Stimulated activated CD8-positive, alpha-beta memory T cell treated with anti-CD3 and anti-CD28 coated beads, Interleukin-7, amount 100 ng/mL, for 4 hours (primary cell): ENCODE results near the gene FBXW7.

Experiments
- DNase-seq, 2 donors: peaks; one replicate each; pipeline ENCODE4 v3.0.0-alpha.2; 2020; ENCODE audit warnings: low read depth in 2 of 2

FBXW7 gene

DNA sequence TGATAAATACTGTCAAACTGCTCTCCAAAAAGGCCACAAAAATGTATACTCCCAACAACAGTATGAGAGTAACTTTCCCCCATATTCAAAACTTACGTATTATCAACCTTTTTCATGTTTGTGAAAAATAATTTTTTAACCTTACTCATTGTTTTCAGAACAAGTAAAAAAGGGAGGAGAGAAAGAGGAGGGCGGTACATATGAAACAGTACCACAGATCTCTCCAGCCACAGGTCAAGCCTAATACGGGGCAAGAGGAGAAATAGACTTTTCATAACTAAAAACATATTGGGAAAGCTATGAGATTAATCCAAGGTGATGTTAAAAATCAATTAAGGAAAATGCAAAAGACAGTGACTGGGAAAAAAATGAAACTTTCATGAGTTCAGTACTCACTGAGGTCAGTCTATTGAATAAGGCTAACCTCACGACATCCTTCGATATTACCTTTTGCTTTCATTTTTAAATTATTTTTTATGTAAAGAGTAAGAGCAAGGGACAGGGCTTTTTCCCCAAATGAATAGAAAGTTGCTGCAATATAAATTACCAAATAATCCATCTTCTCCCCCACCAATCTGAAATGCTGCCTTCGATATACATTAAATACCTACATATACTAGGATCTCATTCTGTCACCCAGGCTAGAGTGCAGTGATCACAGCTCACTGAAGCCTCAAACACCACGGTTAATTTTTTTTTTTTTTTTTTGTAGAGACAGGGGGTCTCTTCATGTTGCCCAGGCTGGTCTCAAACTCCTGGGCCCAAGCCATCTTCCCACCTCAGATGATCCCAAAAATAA is 25.3 kb downstream of the FBXW7 start:
- no peak for DNase-seq

DNA sequence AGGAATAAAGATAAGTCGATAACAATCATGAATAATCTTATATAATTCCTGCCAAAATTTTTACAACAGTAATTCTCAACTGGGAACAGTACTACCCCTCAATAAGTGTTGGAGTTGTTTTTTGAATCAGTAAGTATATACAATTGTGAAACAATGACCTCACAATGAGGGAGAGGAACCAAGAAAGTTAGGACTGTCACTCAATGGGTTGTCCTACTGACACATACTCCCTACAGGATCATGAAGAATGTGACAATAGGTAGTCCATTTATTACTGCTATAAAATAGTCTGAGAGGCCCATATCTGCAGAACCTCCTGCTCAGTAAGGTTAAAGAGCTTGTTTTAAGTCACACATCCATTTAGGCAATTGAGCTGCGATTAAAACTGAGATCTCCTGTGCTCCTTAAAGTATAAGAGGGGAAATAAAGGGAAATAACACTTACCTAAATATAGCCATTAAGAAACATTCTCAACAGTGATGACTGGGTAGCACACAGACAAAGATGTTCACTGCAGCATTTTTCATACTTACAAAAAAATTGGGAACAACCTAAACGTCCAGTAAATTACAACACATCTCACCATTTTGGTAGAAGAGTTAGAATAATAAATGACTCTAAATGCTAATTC is 26.2 kb downstream of the FBXW7 start:
- no peak for DNase-seq

DNA sequence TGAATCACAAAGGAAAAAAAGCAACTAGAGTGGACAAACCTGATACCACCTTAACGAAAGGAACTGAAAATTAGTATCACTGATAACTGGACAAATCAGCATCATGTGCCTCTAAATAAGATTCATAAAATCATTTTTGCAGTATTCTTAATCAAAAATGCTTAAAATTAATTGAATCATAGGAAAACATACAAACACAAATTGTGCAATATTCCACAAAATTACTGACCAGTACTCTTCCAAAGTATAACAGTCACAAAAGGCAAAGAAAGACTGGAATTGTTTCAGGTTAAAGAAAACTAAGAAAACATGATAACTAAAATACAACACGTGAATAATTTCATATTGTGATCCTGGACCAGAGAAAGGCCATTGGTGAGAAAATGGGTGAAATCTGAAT is 27.1 kb downstream of the FBXW7 start:
- DNase-seq = no peak

DNA sequence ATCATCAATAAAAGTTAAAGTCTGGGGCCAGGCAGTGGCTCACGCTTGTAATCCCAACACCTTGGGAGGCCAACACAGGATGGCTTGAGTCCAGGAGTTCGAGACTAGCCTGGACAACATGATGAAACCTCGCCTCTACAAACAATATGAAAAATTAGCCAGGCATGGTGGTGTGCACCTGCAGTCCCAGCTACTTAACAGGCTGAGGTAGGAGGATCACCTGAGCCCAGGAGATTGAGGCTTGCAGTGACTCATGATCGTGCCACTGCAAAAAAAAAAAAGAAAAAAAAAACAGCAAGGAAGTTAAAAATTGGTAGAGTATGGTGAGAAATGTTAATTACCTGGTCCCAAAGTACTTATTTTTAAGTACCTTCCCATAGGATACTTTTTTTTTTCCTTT is 27.5 kb downstream of the FBXW7 start:
- no peak for DNase-seq

DNA sequence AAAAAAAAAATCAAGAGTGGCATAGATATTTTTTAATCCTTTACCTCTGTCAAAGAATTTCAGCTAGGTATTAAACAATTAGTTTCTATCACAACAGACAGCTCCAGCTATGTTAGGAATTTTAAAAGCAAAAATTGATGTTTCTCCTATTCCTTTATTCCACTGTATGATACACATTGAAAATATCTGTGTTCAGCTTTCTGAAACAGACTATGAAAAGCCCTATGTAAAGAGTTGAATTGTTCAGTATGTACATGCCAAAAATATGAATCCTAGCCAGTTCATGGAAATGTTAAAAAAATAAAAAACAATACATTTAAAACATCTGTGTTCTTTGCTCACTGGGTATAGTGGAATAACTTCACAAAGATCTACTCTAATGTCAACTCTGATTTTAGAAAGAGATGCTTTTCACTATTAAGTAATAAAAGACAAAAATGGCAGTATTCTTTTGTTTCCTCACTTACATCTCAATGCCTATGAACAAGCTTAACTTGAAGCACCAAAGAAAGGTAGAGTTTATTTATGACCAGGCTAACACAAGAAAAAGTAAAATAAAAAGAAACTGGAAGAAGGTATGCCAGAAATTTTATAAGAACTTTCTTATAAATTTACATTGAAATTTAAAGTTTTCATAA is 32.1 kb downstream of the FBXW7 start:
- DNase-seq = no peak

DNA sequence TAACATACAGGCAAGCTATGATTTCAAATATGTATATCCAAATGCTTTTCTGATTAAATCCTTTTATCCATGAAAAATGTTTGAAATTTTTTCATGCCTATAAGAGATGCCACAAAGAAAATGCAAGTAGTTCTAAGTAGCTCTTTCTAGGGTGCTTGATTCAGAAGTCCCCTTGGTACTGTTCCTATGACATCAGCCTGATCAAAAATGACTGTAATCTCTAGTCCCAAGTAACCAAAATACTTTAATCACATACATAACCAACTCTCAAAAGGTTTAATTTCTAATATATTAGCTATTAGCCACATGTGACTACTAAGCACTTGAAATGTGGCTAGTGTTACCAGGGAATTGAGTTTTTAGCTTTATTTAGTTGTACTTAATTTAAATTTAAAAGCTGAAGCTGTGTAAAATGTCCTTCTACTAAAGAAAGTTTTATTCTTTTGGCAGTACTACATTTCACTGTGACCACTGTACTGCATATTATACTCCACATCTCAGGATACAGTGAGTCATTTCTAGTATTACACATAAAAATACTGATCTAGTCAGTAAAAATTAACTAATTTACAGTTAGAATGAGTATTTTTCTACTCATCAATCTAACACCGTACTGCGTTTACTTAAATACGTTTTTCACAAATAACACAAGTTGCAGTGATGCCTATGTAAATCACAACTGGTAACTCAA is 33.9 kb downstream of the FBXW7 start:
- DNase-seq = no peak

DNA sequence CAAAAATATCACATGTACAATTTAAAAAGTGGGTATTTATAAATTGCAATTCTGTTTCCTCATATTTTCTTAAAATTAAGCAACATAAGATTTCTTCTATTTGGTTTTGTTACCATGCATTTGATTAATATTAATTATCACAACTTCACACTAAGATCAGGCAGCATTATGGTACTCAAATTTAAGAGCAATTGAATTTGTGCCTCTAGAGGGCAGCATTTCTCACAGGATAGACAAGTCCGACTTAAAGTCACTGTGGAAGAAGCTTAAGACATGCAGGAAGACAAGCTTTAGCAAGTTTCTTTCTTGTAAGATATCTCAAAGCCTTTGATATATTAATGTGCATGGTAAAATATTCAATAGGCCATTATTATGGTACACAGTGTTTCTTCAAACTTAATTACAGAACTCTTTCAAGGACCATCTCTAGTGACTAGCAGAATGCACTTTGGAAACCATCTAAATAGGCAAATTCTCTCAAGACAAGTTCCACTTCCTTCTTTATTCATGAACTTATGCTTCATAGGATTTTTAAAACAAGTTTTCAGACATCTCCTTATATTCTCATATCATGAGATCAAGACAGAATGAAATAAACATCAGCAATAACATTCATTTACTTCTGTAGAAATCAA is 35.0 kb downstream of the FBXW7 start:
- DNase-seq = peak in 1 of 2 donors; percentile 17

DNA sequence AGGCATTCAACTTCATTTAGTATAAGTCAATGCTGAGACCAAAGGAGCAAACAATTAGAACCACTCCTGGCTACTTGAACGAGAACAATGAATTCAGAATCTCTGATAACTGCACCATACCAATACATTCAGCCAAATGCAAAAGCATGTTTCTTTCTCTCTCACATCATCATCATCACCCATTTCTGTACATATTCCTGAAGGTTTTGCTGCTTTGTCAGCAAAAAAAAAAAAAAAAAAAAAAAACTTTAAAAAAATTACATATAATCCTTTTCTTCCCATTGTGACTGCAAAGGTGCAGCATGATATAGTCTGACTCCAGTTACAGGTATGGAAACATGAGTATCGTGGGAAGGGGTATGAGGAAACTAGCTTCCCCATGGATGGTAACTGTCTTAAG is 35.6 kb downstream of the FBXW7 start:
- no peak for DNase-seq

DNA sequence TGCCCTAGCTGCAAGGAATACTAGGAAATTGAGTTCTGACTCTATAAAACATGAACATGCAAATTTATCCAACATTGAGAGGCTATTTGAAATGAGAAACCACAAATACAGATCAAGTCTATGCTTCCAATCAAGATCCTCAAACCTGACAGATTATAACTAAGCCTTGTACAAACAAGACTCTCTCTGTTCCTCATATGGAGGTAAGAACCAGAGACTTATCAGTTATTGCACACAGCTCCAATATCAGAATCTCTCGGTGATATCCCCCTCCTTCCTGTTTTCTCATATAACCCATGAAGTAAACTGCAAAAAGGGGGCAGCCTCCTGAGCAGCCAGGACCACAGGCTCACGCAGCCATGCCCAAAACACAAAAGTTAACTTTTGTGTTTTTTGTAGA is 36.5 kb downstream of the FBXW7 start:
- DNase-seq = no peak

DNA sequence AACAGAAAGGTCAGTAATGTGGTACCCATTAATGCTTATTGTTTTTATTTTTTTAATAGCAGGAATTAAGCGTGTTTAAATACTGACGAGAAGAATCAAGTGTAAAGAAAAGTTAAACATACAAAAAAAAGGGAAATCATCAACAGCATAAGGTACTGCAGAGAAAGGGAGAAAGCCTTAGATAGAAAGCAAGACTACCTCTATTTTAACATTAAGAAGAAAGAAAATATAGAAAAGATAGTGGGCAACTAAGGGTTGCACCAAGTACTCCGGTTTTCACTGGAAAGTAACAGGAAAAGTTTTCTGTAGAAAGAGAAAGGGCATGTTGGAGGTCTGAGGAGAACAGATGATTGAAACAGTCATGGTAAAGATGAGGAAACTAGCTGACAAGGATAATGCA is 41.9 kb downstream of the FBXW7 start:
- no peak for DNase-seq

DNA sequence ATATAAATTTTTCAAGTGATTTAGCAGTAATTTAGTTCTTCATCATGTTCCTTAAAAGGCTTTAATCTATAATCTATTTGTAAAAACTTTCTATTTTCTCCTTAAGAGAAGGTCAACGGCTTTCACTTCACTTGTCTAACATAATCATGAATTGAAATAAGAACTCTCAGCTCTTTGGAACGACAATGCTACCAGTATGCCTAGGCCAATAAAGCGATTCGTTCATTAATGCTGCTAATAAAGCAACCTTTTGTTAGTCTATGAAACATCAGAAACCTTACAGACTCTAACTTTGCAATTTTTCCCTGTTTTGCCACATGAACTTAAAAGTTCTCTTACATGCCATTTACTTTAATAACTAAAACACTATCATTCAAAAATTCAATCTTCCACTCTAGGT is 47.6 kb downstream of the FBXW7 start:
- no peak for DNase-seq

DNA sequence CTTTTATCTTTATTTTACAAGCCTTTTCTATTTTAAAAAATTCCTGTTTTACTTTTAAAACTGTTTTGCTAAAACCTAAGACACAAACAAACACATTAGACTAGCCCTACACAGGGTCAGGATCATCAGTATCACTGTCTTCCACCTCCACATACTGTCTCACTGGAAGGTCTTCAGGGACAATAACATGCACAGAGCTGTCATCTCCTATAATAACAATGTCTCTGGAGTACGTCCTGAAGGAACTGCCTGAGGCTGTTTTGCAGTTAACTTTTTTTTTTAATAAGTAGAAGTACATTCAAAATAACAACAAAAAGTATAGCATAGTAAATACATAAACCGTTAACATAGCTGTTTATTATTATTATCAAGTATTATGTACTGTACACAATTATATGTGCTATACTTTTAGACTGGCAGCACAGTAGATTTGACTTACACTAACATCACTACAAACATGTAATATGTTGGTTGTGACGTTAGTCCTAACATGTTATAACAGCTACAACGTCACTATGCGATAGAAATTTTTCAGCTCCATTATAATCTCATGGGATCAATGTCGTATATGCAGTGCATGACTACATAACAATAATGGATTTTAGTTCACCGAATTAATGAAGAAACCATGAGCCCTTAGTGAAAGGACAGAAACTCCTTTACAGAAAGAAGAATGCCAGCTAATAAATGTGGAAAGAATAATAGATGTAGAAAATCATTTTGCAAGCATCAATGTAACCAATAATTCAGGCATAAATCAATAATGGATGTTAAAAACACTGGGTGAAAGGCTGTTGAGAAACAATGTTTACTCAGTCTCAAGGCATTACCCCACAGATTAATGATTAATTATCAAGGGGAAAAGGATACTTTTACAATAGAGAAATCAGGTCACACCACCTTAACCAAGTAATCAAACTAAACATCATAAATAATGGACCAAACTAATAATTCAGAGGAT is 49.2 kb downstream of the FBXW7 start:
- DNase-seq = no peak

DNA sequence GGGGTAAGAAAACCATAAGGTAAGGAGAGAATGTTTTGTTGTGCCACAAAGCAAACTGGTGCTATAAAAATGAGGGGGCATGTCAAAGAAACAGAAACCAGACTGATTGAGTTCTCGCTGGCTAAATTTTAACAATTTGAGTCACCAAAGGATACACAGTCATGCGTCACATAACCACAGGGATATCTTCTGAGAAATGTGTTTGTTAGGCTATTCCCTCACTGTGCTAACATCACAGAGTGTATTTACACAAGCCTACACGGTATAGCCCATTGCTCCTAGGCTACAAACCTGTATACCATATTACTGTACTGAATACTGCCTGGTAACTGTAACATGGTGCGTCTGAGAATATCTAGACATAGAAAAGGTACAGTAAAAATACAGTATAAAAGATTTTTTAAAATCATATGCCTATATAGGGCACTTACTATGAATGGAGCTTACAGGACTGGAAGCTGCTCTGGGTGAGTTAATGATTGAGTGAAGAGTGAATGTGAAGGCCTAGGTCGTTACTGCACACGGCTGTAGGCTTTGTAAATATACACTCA is 50.1 kb downstream of the FBXW7 start:
- peak in 1 of 2 donors; percentile 7 for DNase-seq

DNA sequence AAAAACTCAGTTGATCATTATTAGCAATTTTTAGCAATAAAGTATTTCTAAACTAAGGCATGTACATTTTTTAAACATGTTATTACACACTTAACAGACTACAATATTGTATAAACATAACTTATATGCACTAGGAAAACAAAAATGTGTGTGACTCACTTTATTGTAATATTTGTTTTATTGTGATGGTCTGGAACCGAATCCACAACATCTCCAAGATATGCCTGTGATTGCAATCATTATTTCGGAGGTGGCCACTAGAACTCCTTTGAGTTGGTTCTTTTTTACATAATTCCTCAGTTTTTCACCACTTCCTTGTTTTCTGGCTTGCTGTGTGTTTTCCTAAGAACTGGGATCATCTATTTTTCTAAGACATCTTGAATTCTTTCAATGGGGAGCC is 53.7 kb downstream of the FBXW7 start:
- DNase-seq = no peak

DNA sequence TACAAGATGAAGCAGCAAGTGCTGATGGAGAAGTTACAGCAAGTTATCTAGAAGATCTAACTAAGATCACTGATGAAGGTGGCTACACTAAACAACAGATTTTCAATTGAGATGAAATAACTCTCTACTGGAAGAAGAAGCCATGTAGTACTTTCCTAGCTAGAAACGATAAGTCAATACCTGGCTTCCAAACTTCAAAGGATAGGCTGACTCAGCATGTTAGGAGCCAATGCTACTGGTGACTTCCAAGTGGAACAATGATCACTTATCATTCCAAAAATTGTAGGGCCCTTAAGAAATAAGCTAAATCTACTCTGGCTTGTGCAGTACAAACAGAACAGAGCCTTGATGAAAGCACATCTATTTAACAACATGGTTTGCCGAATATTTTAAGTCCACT is 55.0 kb downstream of the FBXW7 start:
- no peak for DNase-seq

DNA sequence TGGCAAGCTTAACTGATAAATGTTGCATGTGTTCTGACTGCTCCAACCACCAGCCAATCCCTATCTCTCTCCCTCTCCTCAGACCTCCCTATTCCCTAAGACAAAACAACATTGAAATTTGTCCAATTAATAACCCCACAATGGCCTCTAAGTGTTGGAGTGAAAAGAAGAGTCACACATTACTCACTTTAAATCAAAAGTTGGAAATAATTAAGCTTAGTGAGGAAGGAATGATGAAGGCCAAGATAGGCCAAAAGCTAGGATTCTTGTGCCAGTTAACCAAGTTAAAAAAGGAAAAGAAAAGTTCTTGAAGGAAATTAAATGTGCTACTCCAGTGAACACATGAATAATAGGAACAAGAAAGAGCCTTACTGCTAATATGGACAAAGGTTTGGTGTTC is 55.6 kb downstream of the FBXW7 start:
- DNase-seq = no peak

DNA sequence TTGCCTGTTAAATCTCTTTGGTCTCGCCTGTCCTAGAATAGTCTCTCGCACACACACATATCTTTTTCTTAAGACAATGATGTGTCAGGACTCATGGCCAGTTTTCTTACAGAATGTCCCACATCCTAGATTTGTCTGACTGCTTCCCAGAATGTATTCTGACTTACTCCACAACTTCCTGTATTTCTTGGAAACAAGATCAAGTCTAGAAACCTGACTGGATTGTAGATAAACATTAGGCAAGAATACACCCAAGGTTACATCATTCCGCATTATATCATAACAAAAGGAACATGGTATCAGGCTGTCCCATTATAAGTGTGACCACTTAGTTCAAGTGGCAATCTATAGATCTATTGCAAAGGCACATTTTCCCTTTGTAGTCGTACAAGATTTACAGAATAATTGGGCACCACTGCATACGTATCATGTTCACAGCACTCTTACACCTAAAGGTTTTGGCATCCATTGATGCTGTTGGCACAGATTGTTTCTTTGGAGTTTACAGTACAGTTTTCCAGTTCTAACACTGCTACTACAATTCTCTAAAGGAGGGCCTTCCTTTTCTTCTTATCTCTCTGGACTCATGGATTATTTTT is 56.4 kb downstream of the FBXW7 start:
- DNase-seq = no peak

DNA sequence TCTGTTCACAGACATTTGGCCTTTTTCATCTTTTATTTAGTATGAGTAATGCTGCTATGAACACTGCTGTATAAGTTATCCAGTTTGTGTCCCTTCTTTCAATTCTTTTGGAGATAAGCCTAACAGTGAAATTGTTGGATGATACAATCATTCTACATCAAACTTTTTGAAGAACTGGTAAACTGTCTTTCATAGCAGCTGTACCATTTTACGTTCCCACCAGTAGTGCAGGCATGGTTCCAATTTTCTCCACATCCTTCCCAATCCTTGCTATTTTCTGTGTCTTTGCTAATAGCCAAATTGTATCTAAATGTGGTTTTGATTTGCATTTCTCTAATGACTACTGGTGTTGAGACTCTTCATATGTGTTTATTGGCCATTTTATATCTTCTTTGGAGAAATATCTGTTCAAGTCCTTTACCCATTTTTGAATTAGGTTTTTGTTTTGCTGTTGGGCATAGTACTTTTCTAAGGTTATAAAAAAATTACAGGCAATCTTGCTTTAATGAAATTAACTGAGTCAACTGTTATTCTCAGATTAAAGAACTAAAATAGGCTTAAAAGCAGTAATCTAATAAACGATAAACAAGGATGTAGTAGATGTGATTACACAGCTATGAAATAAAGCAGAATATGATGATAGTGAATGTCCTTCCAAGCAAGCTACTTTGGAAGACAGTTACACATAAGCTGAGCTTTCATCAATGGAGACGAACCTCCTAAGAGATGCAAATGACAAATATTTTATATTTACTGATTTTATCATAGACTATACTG is 57.2 kb downstream of the FBXW7 start:
- no peak for DNase-seq

DNA sequence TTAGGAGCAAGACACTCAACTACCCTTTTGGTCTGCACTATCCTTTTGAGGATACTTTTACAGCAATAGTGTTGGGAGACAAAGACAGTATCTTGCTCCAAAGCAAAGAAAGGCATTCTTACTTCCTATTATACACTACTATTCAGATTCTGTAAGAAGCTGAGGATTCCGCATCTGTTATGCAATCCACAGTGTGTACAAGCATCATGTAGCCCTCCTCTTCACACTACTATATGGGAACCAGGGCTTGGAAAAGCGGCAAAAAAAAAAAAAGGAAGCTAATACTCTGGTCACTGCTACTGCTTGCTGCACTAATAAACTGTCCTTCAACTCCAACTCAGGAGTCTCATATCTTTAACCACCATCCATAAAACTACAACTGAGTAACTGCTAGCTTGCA is 59.1 kb downstream of the FBXW7 start:
- DNase-seq = no peak
